Glutamatergic neuron (in vitro differentiated cells): Measurements from ENCODE around the gene MYH1. TPM values are rescaled to one million over a fixed set of nuclear protein-coding genes. Genes with fewer than 3 reads are reported as not detected.

Experiments
- DNase-seq: peaks from one replicate; pipeline ENCODE4 v3.0.0; 2022
- H3K27ac Mint-ChIP-seq: one replicate; pipeline ENCODE4 v1.8.0; 2020; ENCODE audit warnings: mild to moderate bottlenecking, mixed read lengths, inconsistent platforms; ENCODE audit not compliant: unreplicated experiment
- H3K27me3 Mint-ChIP-seq: one replicate; pipeline ENCODE4 v1.8.0; 2020; ENCODE audit warnings: mild to moderate bottlenecking, moderate library complexity, mixed read lengths, inconsistent platforms; ENCODE audit not compliant: unreplicated experiment
- H3K36me3 Mint-ChIP-seq: one replicate; pipeline ENCODE4 v1.8.0; 2020; ENCODE audit warnings: mild to moderate bottlenecking, mixed read lengths, inconsistent platforms; ENCODE audit not compliant: unreplicated experiment
- H3K4me1 Mint-ChIP-seq: one replicate; pipeline ENCODE4 v1.8.0; 2020; ENCODE audit warnings: mild to moderate bottlenecking, low read depth, mixed read lengths, inconsistent platforms; ENCODE audit not compliant: unreplicated experiment
- H3K4me3 Mint-ChIP-seq: one replicate; pipeline ENCODE4 v1.8.0; 2020; ENCODE audit warnings: mild to moderate bottlenecking, mixed read lengths, inconsistent platforms; ENCODE audit not compliant: unreplicated experiment
- H3K9me3 Mint-ChIP-seq: one replicate; pipeline ENCODE4 v1.8.0; 2020; ENCODE audit warnings: mild to moderate bottlenecking, moderate library complexity, mixed read lengths, inconsistent platforms; ENCODE audit not compliant: unreplicated experiment
- total RNA-seq: library from RNA; stranded (reverse); fragmentation: NEBNext Ultra II Directional; extraction: Animal tissue kit (Norgen Biotek cat#: 25700); gene quantifications from one replicate; pipeline ENCODE4 v1.2.1, GENCODE V29; 2021; ENCODE audit not compliant: unreplicated experiment
- TF ChIP-seq, protein P1 (sequence below): fragments of 200-600 bp; sonication (generic); IDR thresholded peaks from one replicate; pipeline ENCODE4 v1.5.0; 2021; ENCODE audit not compliant: partially characterized antibody, unreplicated experiment

The MYH1 gene
- total RNA-seq, 1 donor from 2014 or later = not detected

DNA sequence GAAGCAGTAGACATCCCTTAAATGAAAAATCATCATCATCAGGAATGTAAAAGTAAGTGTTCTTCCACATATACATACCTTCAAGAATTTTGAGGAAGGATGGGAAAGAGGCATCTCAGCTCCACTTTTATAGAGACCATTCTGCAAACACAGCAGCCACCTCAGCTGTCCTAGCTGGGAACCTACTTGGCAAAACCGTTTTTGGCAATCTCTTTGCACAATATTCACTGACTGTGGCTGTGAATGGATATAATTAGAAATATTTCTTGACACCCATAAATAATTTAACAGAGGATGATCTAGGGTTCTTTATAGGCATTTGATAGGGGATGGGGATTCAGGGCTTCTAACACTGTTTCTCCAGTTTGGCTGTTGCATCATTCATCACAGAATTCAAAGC lies 48.9 kb downstream of the MYH1 start, which contains the start of gene MYH4:
Gene MYH4, minus strand, starts transcription at position 101 of the 400 bp plus-strand sequence. CDS start 2,814 bp downstream, outside the sequence.
- no peak for DNase-seq
- H3K4me1 Mint-ChIP-seq = no peaks in the 10 kb centered on the region
- no peak within 1 kb of the TSS for H3K4me3 Mint-ChIP-seq
- no peaks in the 10 kb centered on the region for H3K27me3 Mint-ChIP-seq
- no peak within 1 kb of the TSS for H3K27ac Mint-ChIP-seq
- TF ChIP-seq, protein P1, sequence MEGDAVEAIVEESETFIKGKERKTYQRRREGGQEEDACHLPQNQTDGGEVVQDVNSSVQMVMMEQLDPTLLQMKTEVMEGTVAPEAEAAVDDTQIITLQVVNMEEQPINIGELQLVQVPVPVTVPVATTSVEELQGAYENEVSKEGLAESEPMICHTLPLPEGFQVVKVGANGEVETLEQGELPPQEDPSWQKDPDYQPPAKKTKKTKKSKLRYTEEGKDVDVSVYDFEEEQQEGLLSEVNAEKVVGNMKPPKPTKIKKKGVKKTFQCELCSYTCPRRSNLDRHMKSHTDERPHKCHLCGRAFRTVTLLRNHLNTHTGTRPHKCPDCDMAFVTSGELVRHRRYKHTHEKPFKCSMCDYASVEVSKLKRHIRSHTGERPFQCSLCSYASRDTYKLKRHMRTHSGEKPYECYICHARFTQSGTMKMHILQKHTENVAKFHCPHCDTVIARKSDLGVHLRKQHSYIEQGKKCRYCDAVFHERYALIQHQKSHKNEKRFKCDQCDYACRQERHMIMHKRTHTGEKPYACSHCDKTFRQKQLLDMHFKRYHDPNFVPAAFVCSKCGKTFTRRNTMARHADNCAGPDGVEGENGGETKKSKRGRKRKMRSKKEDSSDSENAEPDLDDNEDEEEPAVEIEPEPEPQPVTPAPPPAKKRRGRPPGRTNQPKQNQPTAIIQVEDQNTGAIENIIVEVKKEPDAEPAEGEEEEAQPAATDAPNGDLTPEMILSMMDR = no peak
- H3K36me3 Mint-ChIP-seq = no peaks in the 10 kb centered on the region
- H3K9me3 Mint-ChIP-seq = no peaks in the 10 kb centered on the region

DNA sequence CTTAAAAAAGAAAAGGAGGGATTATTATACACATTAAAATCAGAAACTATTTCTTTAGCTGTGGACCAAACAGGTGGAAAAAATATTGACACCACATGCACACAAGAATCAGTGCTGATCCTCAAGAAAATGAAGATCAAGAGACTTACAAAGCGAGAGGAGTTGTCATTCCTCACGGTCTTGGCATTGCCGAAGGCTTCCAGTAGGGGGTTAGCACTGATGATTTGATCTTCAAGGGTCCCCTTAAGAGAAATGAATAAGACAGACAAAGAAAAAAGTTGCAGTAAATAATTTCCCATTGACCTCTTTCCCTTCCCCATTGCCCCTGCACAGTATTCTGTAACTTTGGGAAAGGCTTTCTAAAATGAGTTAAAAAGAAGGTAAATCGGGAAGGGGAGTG lies 54.9 kb downstream of the MYH1 start:
- no peaks in the 10 kb centered on the region for H3K4me1 Mint-ChIP-seq
- no peak for DNase-seq
- H3K9me3 Mint-ChIP-seq = no peaks in the 10 kb centered on the region
- H3K27ac Mint-ChIP-seq = no peak overlapping the region
- H3K27me3 Mint-ChIP-seq = no peaks in the 10 kb centered on the region
- H3K36me3 Mint-ChIP-seq = no peaks in the 10 kb centered on the region
- TF ChIP-seq, protein P1 = no peak
- no peak overlapping the region for H3K4me3 Mint-ChIP-seq

DNA sequence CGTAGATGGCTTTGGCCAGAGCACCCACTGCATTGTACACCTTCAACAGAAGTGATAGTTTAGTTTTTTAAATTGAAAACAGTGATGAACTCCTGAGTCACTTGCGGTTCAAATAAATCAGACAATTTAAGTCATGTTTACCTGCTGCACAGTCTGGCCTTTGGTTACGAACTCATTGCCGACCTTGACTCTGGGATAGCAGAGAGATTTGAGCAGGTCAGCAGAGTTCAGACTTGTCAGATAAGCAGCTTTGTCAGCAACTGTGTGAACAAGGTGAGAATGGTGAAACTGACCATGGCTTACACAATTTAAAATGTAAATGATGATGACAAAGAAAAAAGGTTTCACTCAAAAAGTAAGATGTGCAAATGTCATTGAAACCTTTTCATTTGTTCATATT lies 58.3 kb downstream of the MYH1 start:
- no peak overlapping the region for H3K27ac Mint-ChIP-seq
- H3K4me3 Mint-ChIP-seq = no peak overlapping the region
- no peaks in the 10 kb centered on the region for H3K9me3 Mint-ChIP-seq
- H3K4me1 Mint-ChIP-seq = no peaks in the 10 kb centered on the region
- no peaks in the 10 kb centered on the region for H3K27me3 Mint-ChIP-seq
- no peaks in the 10 kb centered on the region for H3K36me3 Mint-ChIP-seq
- TF ChIP-seq, protein P1 = no peak
- no peak for DNase-seq

DNA sequence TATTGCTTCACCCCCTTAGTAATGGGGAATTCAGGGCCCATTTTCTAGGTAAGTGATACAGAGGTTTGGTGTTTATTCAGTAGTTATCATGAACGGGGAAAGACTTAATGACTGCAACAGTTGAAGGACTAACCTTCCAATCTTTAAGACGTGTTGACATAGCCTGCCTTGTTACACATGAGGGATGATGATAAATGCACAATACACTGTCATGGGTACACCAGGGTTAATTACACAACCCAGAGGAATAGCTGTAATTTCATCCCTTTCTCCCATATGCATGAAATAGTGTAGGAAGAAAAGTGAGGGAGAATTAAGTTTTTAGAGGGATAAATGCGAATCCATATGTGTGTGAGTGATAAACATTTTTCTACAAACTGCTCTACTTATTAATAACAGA lies 59.6 kb downstream of the MYH1 start:
- Mint-ChIP-seq H3K36me3 (no peaks in the 10 kb centered on the region), H3K4me3 (no peak overlapping the region), H3K4me1 (no peaks in the 10 kb centered on the region), H3K27ac (no peak overlapping the region), H3K27me3 (no peaks in the 10 kb centered on the region), H3K9me3 (no peaks in the 10 kb centered on the region)
- no peak for DNase-seq
- TF ChIP-seq, protein P1 = no peak

DNA sequence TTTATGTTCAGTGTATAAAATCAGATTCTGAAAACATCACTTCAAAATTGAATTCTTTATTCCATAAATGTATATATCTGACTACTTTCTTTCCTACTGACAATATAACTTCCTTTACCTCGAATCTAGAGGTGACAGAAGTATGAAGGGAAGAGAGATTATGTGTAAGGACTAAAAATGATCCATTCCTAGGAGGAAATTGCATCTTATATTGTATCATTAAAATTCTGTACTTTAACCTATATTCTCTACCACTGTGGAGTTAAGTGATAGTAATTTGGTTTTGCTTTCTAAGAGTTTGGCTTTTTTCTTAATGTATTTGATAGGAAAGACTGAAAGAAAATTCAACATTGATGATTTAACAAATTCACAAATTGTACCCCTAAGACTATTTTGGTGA lies 60.4 kb downstream of the MYH1 start:
- Mint-ChIP-seq H3K4me1 (no peaks in the 10 kb centered on the region), H3K36me3 (no peaks in the 10 kb centered on the region), H3K9me3 (no peaks in the 10 kb centered on the region), H3K27me3 (no peaks in the 10 kb centered on the region), H3K27ac (no peak overlapping the region), H3K4me3 (no peak overlapping the region)
- TF ChIP-seq, protein P1 = no peak
- no peak for DNase-seq
